Measurements from ENCODE around the gene ATP2B2.

DNA sequence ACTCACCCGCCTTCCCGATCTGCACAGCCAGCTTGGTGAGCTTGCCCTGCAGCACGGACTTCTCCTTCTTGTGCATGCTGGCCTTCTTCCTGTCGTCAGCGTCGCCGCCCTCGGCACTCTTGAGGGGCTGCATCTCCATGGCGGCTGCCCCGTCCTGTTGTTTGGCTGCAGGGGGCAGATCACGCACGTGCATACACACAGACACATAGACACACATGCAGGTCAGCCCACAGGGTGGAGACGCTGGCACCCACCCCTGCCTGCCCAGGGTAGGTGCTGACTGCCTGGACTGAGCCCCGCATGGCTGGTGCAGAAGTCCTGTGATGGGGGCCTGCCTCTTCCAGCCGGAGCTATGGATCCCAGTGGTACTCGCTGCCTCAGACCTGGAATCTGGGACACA is 127.1 kb downstream of the ATP2B2 start:
- TF ChIP-seq, protein P1, sequence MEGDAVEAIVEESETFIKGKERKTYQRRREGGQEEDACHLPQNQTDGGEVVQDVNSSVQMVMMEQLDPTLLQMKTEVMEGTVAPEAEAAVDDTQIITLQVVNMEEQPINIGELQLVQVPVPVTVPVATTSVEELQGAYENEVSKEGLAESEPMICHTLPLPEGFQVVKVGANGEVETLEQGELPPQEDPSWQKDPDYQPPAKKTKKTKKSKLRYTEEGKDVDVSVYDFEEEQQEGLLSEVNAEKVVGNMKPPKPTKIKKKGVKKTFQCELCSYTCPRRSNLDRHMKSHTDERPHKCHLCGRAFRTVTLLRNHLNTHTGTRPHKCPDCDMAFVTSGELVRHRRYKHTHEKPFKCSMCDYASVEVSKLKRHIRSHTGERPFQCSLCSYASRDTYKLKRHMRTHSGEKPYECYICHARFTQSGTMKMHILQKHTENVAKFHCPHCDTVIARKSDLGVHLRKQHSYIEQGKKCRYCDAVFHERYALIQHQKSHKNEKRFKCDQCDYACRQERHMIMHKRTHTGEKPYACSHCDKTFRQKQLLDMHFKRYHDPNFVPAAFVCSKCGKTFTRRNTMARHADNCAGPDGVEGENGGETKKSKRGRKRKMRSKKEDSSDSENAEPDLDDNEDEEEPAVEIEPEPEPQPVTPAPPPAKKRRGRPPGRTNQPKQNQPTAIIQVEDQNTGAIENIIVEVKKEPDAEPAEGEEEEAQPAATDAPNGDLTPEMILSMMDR (IDR thresholded peaks at IDR 0.05; ENCODE audit: low read depth, low read length) = no peak
- TF ChIP-seq EZH2phosphoT487 (IDR thresholded peaks at IDR 0.05; ENCODE audit: low read depth) = no peak
